ENCODE results near the gene PBX3.

DNA sequence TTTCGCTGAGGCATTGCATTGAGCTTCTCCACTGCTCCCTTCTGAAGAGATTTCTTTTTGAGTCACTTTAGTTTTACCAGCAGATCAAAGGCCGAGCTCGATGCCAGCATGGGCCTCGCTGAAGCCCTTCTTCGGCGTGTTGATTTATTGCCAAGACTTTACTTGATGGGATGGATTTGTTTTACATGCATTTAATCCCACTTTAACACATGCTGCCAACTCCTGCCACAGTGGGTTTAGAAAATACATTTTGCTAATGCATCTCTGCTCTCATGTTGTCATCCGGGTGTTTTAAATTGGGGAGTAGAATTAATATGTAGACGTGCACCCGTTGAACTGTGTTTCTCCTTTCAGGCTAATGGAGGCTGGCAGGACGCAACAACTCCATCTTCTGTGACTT lies 218.3 kb downstream of the PBX3 start:
- TF ChIP-seq, protein P1, sequence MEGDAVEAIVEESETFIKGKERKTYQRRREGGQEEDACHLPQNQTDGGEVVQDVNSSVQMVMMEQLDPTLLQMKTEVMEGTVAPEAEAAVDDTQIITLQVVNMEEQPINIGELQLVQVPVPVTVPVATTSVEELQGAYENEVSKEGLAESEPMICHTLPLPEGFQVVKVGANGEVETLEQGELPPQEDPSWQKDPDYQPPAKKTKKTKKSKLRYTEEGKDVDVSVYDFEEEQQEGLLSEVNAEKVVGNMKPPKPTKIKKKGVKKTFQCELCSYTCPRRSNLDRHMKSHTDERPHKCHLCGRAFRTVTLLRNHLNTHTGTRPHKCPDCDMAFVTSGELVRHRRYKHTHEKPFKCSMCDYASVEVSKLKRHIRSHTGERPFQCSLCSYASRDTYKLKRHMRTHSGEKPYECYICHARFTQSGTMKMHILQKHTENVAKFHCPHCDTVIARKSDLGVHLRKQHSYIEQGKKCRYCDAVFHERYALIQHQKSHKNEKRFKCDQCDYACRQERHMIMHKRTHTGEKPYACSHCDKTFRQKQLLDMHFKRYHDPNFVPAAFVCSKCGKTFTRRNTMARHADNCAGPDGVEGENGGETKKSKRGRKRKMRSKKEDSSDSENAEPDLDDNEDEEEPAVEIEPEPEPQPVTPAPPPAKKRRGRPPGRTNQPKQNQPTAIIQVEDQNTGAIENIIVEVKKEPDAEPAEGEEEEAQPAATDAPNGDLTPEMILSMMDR (IDR thresholded peaks at IDR 0.05): no peak
- TF ChIP-seq POLR2A (IDR thresholded peaks at IDR 0.05): no peak
- no peak for TF ChIP-seq EP300 (IDR thresholded peaks at IDR 0.05)
